ENCODE results near the gene RAB3GAP2.
A peak's percentile ranks its signal among the peaks of the same experiment; 100 is the strongest.
"Not testable (repeated sequence)": the region's sequence is repeated elsewhere in the genome, so short reads cannot be mapped to it uniquely, and the experiment has no call there.

The RAB3GAP2 gene

GRCh38 chr1:220156620-220157146, 115.6 kb downstream of the RAB3GAP2 start:
- DNase-seq: no peak

GRCh38 chr1:220153147-220153546, 119.1 kb downstream of the RAB3GAP2 start:
- no peak for DNase-seq

GRCh38 chr1:220151454-220151853, 120.8 kb downstream of the RAB3GAP2 start:
- DNase-seq: peak in 26 of 56 donors; percentile 1 to 43 (median 8)

- no peak for DNase-seq
Observed at GRCh38 chr1:220149742-220150141, 122.5 kb downstream of the RAB3GAP2 start.

- DNase-seq: no peak
Observed at GRCh38 chr1:220144051-220144450, 128.2 kb downstream of the RAB3GAP2 start.

- DNase-seq: no peak
Observed at GRCh38 chr1:220139966-220140365, 132.3 kb downstream of the RAB3GAP2 start.

- no peak for DNase-seq
Observed at GRCh38 chr1:220137019-220137786, 135.1 kb downstream of the RAB3GAP2 start.

- no peak for DNase-seq
Observed at GRCh38 chr1:220135755-220136154, 136.5 kb downstream of the RAB3GAP2 start.

- DNase-seq: no peak
Observed at GRCh38 chr1:220129479-220130210, 142.6 kb downstream of the RAB3GAP2 start.

- DNase-seq: no peak
Observed at GRCh38 chr1:220127076-220127475, 145.2 kb downstream of the RAB3GAP2 start.

- DNase-seq: no peak
Observed at GRCh38 chr1:220124542-220124941, 147.7 kb downstream of the RAB3GAP2 start.

- DNase-seq: no peak
Observed at GRCh38 chr1:220123889-220124288, 148.4 kb downstream of the RAB3GAP2 start.

- no peak for DNase-seq
Observed at GRCh38 chr1:220123066-220123465, 149.2 kb downstream of the RAB3GAP2 start.

- no peak for DNase-seq
Observed at GRCh38 chr1:220121791-220122530, 150.3 kb downstream of the RAB3GAP2 start.

- no peak for DNase-seq
Observed at GRCh38 chr1:220119043-220119512, 153.2 kb downstream of the RAB3GAP2 start.

- no peak for DNase-seq
Observed at GRCh38 chr1:220113136-220113695, 159.0 kb downstream of the RAB3GAP2 start.

- DNase-seq: not testable (repeated sequence)
Observed at GRCh38 chr1:220112600-220112999, 159.7 kb downstream of the RAB3GAP2 start.

GRCh38 chr1:220110473-220110872, 161.8 kb downstream of the RAB3GAP2 start:
- DNase-seq: not testable (repeated sequence)

- no peak for DNase-seq
Observed at GRCh38 chr1:220099826-220100225, 172.4 kb downstream of the RAB3GAP2 start.

Data from nucleus accumbens (tissue), 56 donors.